ENCODE data around the gene NETO1. TPM values are rescaled to one million over a fixed set of nuclear protein-coding genes. Genes with fewer than 3 reads are reported as not detected.

NETO1 gene
- total and polyA plus RNA-seq, 2 donors (not counting 1 experiment from before 2014, with no cell fraction given): 0.06 to 2.0 TPM

DNA sequence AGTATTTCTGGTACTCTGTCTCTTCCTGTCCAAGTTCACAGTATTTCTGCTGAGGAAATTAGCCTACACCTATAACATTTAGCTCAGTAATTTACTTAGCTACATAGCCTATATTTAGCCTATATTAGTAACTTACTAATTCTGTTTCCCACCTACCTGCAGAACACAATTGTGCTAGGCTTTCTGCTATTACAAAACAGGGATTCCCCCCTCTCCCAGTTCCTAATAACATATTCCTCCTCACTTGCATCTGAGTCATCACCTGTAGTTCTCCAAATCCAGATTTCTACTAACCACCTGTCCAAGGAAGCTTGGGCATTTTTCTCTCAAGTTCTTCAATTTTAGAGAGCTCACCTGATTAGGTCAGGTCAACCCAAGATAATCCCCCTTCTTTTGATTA lies 94.9 kb downstream of the NETO1 start:
- Histone ChIP-seq H3K27me3 (ENCODE audit: control insufficient read depth, insufficient read depth, low read length) (no peaks in the 10 kb centered on the region), H3K27ac (ENCODE audit: insufficient read depth, low read length) (no peak overlapping the region), H3K36me3 (ENCODE audit: control insufficient read depth, insufficient read depth, low read length) (no peaks in the 10 kb centered on the region), H2AFZ (ENCODE audit: low read length) (no peak overlapping the region), H3K4me3 (replicated peaks in 1 of 4; ENCODE audit: control extremely low read depth in 1 of 4, insufficient read depth in 1 of 4, low read depth in 3 of 4, low read length in 4 of 4) (no peak overlapping the region), H3K9me3 (ENCODE audit: control insufficient read depth, insufficient read depth, low read depth, low read length) (no peaks in the 10 kb centered on the region), H3K79me2 (ENCODE audit: control insufficient read depth, insufficient read depth, low read length) (no peaks in the 10 kb centered on the region), H3K4me1 (ENCODE audit: control insufficient read depth, extremely low read depth, insufficient read depth, low read length) (no peaks in the 10 kb centered on the region), H3K4me2 (ENCODE audit: extremely low read depth, insufficient read depth, low read length) (no peak overlapping the region), H3K9ac (ENCODE audit: insufficient read depth, low read length) (no peak overlapping the region), H4K20me1 (ENCODE audit: control insufficient read depth, extremely low read depth, insufficient read depth, low read length) (no peaks in the 10 kb centered on the region)
- TF ChIP-seq EZH2 (IDR thresholded peaks at IDR 0.05; ENCODE audit: low read length, missing control alignments) (no peak), CTCF (conservative IDR thresholded peaks at IDR 0.05 in 1 of 2, IDR thresholded peaks at IDR 0.05 in 1 of 2; ENCODE audit: low read depth in 1 of 2, low read length in 2 of 2) (no peak)
- no peak for DNase-seq (ENCODE audit: low read depth in 2 of 2)

- Histone ChIP-seq H3K27me3 (ENCODE audit: control insufficient read depth, insufficient read depth, low read length) (no peaks in the 10 kb centered on the region), H2AFZ (ENCODE audit: low read length) (no peak overlapping the region), H3K79me2 (ENCODE audit: control insufficient read depth, insufficient read depth, low read length) (no peaks in the 10 kb centered on the region), H3K4me1 (ENCODE audit: control insufficient read depth, extremely low read depth, insufficient read depth, low read length) (no peaks in the 10 kb centered on the region), H3K9me3 (ENCODE audit: control insufficient read depth, insufficient read depth, low read depth, low read length) (no peaks in the 10 kb centered on the region), H3K36me3 (ENCODE audit: control insufficient read depth, insufficient read depth, low read length) (no peaks in the 10 kb centered on the region), H4K20me1 (ENCODE audit: control insufficient read depth, extremely low read depth, insufficient read depth, low read length) (no peaks in the 10 kb centered on the region), H3K4me2 (ENCODE audit: extremely low read depth, insufficient read depth, low read length) (no peak overlapping the region), H3K9ac (ENCODE audit: insufficient read depth, low read length) (no peak overlapping the region), H3K4me3 (replicated peaks in 1 of 4; ENCODE audit: control extremely low read depth in 1 of 4, insufficient read depth in 1 of 4, low read depth in 3 of 4, low read length in 4 of 4) (no peak overlapping the region), H3K27ac (ENCODE audit: insufficient read depth, low read length) (no peak overlapping the region)
- no peak for DNase-seq (ENCODE audit: low read depth in 2 of 2)
- TF ChIP-seq CTCF (conservative IDR thresholded peaks at IDR 0.05 in 1 of 2, IDR thresholded peaks at IDR 0.05 in 1 of 2; ENCODE audit: low read depth in 1 of 2, low read length in 2 of 2): no peak
- no peak for TF ChIP-seq EZH2 (IDR thresholded peaks at IDR 0.05; ENCODE audit: low read length, missing control alignments)
Observed at GRCh38 chr18:72768681-72769229, 99.0 kb downstream of the NETO1 start.

DNA sequence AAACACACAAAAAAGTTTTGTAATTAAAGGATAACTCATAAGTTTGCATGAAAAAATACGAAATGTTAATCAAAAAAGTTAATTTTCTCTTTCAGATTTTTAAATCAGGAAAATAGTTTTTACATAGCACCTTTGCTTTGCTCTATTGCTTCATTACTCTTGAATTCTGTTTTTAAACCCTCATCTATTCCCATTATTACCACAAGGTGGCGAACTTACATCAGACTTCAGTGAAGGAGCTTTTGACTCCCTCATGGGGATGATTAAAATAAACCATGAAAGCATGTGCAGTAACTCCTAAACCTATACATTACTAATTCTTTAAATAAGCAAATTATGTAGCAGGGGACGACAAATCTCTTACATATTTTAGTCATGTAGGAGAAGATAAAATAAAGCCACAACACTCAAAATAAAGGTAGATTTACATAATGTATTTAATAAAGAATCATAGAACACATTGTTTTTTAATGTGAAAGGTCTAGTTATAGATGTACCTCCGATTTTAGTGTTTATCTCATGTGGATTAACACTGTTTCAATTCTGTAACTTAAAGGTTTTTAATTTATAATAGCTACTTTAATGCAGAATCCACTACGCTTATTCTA lies 105.2 kb downstream of the NETO1 start:
- Histone ChIP-seq H3K27me3 (ENCODE audit: control insufficient read depth, insufficient read depth, low read length) (no peaks in the 10 kb centered on the region), H3K4me3 (replicated peaks in 1 of 4; ENCODE audit: control extremely low read depth in 1 of 4, insufficient read depth in 1 of 4, low read depth in 3 of 4, low read length in 4 of 4) (no peak overlapping the region), H3K9me3 (ENCODE audit: control insufficient read depth, insufficient read depth, low read depth, low read length) (no peaks in the 10 kb centered on the region), H3K27ac (ENCODE audit: insufficient read depth, low read length) (no peak overlapping the region), H3K79me2 (ENCODE audit: control insufficient read depth, insufficient read depth, low read length) (no peaks in the 10 kb centered on the region), H4K20me1 (ENCODE audit: control insufficient read depth, extremely low read depth, insufficient read depth, low read length) (no peaks in the 10 kb centered on the region), H3K9ac (ENCODE audit: insufficient read depth, low read length) (no peak overlapping the region), H3K36me3 (ENCODE audit: control insufficient read depth, insufficient read depth, low read length) (no peaks in the 10 kb centered on the region), H3K4me2 (ENCODE audit: extremely low read depth, insufficient read depth, low read length) (no peak overlapping the region), H3K4me1 (ENCODE audit: control insufficient read depth, extremely low read depth, insufficient read depth, low read length) (no peaks in the 10 kb centered on the region), H2AFZ (ENCODE audit: low read length) (no peak overlapping the region)
- DNase-seq (ENCODE audit: low read depth in 2 of 2): peak; percentile 46 to 76
- TF ChIP-seq EZH2 (IDR thresholded peaks at IDR 0.05; ENCODE audit: low read length, missing control alignments): no peak
- TF ChIP-seq CTCF (conservative IDR thresholded peaks at IDR 0.05 in 1 of 2, IDR thresholded peaks at IDR 0.05 in 1 of 2; ENCODE audit: low read depth in 1 of 2, low read length in 2 of 2): peak; percentile 61 to 65
